C4-2B (cell line): ENCODE data around the gene TSTD2.

Experiments used
- H3K27ac ChIP-seq: fragments of 450-650 bp; 2 replicates; pipeline ENCODE4 v1.5.1; 2017
- ZFX ChIP-seq: fragments of 450-650 bp; IDR thresholded peaks from 2 replicates; pipeline ENCODE4 v1.6.1; 2017
- TF ChIP-seq, protein P1 (sequence below): fragments of 450-650 bp; conservative IDR thresholded peaks from 2 replicates; pipeline ENCODE4 v1.5.1; 2017; ENCODE audit warnings: mild to moderate bottlenecking

The TSTD2 gene

DNA sequence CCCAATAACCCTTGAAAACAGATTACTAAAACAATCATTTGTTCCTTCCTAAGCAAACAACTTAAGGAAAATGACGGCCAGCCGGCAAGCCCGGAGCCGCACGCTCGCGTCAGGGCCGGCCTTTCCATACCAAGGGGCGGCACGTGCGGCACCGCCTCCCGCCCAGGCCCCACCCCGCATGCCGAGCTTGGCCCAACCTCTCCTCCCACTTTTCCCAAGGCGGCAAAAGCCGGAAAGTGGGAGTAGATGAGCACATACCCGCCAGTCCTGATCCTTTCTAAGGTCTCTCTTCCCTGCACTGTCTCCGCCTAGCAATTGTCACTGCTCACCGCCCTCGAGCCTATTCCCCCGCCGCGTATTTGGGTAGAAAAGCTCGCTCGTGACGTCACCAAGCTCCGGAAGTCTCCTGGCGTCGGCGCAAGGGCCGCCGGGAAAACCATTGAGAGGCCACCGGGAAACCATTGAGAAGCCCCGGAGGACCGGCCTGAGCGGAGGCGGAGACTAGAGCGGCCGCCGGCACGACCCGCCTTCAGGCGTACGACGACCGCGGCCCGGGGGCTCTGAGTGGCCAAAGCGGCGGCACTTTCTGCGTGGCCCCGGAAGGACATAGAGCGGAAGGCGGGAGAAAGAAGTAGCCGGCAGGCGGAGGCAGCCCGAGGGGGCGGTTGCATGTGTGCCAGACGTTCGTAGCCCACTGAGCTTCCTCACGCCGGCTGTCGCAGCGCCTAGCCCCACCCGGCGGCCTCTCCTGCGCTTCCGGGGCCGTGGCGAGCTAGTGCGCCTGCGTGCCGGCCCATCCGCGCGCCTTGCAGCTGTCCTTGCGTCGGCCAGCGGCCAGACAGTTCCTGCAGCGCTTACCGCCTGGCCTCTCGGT lies at the start of gene TSTD2, which contains the start of gene NCBP1:
Gene TSTD2, minus strand, starts transcription at position 384 of the 874 bp plus-strand sequence. CDS start 5,806 bp downstream, outside the sequence.
Gene NCBP1, plus strand, starts transcription at position 837 of the 874 bp plus-strand sequence. CDS start 61 bp downstream, outside the sequence.
- TF ChIP-seq, protein P1, sequence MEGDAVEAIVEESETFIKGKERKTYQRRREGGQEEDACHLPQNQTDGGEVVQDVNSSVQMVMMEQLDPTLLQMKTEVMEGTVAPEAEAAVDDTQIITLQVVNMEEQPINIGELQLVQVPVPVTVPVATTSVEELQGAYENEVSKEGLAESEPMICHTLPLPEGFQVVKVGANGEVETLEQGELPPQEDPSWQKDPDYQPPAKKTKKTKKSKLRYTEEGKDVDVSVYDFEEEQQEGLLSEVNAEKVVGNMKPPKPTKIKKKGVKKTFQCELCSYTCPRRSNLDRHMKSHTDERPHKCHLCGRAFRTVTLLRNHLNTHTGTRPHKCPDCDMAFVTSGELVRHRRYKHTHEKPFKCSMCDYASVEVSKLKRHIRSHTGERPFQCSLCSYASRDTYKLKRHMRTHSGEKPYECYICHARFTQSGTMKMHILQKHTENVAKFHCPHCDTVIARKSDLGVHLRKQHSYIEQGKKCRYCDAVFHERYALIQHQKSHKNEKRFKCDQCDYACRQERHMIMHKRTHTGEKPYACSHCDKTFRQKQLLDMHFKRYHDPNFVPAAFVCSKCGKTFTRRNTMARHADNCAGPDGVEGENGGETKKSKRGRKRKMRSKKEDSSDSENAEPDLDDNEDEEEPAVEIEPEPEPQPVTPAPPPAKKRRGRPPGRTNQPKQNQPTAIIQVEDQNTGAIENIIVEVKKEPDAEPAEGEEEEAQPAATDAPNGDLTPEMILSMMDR, result no peak
- peak; percentile 2; the same call in 1 of the 2 replicates for TF ChIP-seq ZFX
- H3K27ac ChIP-seq, result peak within 1 kb of the TSS; percentile 97

DNA sequence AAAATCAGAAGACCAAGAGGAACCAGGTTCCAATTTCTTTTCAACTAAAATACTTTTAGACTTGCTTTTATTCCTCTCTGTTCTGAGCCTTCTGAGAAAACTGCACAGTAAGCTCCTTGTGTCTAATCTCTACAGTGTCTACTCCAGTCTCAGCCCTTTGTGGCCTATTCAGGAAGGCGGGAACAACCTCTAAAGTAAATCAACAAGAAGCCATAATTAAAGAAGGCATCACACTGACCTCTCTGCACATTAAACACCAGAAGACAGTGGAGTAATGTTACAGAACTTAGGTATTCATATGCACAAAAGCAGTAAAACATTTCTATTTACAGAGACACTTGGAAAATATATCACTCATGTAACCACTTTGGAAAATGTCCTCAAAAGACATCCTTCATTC lies 49.1 kb upstream of the TSTD2 start:
- no peak overlapping the region for H3K27ac ChIP-seq
- no peak for TF ChIP-seq ZFX
- TF ChIP-seq, protein P1, result no peak

DNA sequence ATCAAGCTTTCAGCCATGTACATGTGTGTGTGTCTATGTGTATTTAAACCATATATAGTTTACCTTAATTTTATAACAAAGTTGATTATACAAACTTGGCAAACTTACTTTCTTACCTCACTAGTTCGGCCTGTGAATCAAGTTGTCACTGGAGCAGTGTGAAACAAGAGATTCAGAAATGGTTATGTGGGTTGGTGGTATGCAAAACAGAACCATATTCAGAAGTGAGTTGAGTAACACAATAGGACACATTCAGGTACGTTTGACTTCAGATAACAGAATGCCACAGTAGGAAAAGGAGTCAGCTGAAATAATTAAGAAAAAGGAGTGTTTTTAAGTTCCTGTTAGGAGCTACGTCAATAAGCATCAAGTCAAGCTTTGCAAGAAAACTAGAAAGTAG lies 42.5 kb upstream of the TSTD2 start:
- H3K27ac ChIP-seq, result no peak overlapping the region
- TF ChIP-seq, protein P1, result no peak
- TF ChIP-seq ZFX, result no peak

DNA sequence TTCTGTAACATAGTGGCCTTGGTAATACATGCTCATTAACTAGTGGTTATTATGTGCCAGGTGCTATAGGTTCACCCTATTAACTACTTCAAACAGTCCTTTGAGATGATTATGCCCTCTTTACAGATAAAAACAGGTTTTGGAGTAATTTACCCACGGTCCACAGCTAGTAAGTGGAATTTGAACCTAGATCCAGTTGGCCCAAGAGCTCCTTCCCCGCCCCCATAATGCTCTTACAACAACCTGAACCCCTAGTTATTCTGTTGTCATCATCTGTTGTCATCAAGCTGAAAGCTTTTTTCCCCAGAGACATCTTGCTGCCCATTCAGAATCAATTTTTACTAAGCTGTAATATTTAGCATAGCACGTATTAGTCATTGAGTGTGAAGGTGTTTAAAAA lies 40.8 kb upstream of the TSTD2 start:
- no peak for TF ChIP-seq ZFX
- TF ChIP-seq, protein P1, result no peak
- no peak overlapping the region for H3K27ac ChIP-seq

DNA sequence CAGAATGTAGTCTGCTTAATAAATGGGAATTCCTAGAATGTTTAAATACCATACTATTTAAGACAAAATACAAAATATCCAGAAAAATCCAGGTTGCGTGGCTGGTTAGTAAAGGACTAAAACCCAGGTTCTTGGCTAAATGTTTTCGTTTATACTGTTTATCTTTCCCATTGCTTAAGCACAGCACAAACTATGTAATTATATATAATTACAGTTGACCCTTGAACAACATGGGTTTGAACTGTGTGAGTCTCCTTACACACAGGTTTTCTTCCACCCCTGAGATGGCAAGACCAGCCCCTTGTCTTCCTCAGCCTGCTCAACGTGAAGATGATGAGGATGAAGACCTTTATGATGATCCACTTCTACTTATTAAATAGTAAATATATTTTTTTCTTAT lies 39.2 kb upstream of the TSTD2 start:
- TF ChIP-seq, protein P1, result no peak
- TF ChIP-seq ZFX, result no peak
- H3K27ac ChIP-seq, result no peak overlapping the region

DNA sequence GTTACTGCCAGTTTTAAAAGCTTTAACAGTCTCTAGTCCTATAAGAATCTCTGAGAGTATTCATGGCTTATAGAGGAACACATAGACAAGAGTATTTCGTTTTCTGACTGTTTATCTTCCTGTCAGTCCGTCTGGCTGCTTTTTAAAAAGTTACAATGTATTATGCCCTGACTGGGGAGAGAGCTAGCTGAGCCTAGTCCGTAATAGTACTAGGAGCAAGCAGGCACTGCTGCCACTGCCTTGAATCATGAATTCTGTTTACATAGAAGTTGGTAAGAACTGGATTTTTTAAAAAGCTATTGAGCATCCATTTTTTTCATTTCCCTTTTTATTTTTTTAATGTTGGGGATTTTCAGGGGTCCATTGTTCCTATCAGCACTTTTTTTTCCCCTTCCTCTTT lies 37.4 kb upstream of the TSTD2 start:
- TF ChIP-seq ZFX, result no peak
- no peak overlapping the region for H3K27ac ChIP-seq

DNA sequence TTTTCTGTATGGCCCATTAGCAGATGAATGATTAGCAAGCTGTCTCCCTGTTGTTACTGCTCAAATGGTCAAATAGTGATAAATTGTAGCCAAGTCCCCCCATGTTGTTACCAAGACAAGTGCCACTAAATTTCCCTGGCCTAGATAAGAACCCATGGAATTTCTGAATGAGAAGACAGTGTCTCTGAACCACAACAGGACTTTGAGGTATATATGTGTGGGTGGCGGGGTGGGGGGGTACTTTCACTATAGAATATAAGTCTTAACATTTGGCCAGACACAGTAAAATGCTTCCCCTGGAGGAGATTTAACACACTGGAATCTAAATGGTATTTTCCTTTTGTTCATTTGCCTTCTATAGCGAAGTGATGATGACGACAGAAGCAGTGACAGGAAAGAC lies 35.3 kb upstream of the TSTD2 start:
- TF ChIP-seq ZFX, result no peak
- TF ChIP-seq, protein P1, result no peak
- no peak overlapping the region for H3K27ac ChIP-seq
